NCI-H1092 (cell line): ENCODE results near the gene MFN1.

Source experiments
- DNase-seq: peaks from one replicate; lab custom pipeline; 2025; lab: John Stamatoyannopoulos, UW

Gene MFN1

DNA sequence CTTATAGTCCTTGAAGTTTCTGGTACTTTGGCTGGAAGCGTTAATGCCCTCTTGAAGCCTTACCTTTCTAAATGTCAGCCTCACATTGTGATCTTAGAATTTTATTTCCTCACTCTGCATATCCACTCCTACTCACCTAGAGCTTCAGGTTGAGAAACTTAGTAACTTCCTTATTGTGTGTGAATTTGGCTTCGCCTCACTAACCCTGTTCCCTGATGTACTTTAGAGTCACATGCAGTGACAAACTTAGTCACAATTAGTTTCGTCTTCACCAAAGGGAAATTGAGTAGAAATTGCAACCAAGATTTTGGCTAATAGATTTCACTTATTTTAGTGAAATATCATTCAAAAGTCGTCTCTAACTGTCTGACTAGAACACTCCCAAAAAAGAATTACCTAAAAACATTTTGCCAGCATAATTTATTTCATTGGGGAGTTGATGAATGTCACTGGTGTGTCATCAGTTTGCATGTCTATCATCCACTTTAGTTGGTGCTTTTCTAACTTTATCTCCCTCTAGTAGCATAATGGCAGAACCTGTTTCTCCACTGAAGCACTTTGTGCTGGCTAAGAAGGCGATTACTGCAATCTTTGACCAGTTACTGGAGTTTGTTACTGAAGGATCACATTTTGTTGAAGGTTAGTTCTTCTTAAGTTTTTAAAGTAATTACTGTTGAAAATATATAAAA, 960 bp downstream of the MFN1 start:
- DNase-seq = no peak

DNA sequence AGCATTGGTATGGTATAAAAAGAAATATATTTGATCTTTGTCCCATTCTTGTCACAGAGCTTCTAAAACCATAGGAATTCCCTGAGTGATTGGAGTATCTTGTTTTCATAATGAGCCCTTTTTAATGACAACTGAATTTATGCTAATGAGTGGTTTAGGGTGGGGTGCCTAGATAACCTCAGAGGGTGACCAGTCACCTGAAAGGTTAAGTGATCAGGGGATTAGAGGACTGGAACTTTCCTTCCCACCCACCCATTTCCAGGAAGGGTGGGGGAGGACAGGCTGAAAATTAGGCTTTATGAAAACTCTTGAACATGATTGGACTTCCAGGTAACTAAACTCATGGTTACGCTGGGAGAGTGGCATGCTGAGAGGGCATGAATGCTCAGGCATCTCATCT, 8.5 kb downstream of the MFN1 start:
- no peak for DNase-seq

DNA sequence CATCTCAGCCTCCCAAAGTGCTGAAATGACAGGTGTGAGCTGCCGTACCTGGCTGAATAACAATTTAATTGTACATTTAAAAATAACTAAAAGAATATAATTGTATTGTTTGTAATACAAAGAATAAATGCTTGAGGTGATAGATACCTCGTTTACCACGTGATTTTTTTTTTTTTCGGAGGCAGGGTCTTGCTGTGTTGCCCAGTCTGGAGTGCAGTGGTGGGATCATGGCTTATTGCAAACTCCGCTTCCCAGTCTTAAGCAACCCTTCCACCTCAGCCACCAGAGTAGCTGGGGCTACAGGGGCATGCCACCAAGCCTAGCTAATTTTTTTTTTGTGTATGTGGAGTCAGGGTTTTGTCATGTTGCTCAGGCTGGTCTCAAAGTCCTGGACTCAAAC, 15.8 kb downstream of the MFN1 start:
- DNase-seq = no peak

DNA sequence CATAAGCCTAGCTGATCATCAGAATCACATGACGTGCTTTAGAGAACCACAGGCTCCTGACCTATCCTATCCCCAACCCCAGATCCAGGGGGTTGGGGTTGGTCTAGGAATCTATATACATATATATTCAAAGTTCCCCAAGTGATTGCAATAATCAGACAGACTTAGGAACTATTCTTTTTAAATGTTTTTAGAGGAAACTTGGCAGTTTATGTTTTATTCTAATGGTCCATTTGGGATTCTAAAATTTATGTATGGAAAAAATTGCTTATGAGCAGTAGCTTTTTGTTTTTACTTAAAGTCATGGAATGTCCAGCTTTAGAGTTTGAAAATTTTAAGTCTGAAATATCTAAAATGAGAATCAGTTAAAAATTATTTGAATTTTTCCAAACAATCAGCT, 22.1 kb downstream of the MFN1 start:
- no peak for DNase-seq

DNA sequence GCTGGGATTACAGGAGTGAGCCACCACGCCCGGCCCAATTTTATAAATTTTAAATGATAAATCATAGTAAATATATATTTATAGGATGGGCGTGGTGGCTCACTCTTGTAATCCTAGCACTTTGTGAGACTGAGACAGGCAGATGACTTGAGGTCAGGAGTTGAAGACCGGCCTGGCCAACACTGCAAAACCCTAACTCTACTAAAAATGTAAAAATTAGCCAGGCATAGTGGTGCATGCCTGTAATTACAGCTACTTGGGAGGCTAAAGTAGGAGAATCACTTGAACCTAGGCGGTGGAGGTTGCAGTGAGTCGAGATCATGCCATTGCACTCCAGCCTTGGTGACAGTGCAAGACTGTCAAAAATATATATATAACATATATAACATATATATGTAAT, 26.4 kb downstream of the MFN1 start:
- DNase-seq = no peak

DNA sequence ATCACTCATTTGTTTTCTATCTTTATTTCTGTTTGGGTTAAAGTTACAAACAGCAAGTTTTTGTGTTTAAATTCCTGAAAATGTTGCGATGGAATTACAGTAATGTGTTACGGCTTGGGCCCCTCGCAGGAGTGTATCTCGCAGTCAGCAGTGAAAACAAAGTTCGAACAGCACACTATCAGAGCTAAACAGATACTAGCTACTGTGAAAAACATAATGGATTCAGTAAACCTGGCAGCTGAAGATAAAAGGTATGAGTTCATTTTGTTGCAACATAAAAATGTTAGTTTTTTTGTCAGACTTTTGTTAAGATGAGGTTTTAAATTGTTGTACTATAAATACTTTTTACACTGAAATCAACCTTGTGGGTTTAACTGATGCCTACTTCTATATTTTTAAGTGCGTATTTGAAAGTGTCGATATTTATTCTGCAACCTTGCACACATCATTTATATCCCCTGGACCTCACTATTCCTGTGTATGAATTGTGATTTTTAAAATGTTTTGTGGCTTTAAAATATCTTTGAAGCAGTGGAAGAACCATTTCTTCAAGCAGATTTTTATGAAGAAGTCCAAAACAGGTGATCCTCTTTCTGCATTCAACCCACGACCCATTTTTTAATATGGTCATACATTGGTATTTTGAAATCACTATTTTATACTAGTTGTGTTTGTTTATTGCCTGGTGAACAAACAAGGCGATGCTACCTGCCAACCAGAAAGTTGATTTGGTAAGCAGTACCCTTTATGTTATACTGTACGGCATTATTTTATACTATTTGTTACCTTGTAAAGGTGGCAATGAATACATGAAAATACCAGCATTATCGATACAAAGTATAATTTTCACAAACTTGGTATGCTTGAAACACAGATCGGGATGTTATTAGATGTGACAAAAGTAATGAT, 27.8 kb downstream of the MFN1 start:
- no peak for DNase-seq

DNA sequence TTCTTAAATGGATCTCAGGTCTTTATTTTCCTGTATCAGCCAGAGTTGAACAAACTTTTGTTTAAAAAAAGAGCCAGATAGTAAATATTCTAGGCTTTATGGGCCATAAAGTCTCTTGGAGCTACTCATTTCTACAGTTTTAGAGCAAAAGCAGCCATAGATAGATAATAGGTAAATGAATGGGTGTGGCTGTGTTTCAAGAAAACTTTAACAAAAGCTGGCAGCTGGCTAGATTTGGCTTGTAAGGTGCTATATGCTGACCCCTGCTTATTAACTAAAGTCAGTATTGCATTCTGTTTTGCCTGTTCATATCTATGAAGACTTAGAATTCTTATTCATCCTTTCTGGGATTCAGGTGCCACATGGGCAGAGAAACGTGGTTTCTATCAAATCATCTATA, 29.0 kb downstream of the MFN1 start:
- DNase-seq = no peak

GRCh38 chr3:179391906-179392305, 44.4 kb downstream of the MFN1 start:
- DNase-seq = no peak

DNA sequence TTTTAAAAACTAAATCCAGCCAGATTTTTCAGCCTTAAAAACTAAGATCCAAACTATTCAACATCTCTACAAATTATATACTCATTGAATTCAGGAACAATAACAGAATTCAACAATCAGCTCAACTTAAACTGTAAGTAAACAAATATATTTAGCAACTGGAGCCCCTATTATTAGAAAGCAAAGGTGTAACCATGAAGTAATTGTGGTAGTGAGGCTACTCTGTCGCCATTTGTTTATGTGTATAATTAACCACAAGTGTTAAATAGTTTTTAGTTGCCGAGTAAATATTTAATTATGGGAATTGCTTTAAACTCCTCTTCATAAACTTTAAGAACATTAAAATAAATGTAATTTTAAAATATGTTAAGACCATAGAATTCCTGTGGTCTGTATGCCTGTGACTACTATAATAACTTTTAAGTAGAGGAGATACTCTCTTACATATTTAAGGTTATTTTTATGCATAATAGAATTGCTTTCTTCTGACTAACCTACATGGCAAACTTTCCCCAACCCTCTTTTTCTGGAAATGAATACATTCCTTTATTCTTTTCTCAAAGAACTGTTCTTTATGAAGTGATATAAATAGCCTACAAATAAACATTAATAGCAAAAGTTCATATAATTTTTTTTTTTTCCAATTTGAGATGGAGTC, 51.2 kb downstream of the MFN1 start:
- DNase-seq = no peak

DNA sequence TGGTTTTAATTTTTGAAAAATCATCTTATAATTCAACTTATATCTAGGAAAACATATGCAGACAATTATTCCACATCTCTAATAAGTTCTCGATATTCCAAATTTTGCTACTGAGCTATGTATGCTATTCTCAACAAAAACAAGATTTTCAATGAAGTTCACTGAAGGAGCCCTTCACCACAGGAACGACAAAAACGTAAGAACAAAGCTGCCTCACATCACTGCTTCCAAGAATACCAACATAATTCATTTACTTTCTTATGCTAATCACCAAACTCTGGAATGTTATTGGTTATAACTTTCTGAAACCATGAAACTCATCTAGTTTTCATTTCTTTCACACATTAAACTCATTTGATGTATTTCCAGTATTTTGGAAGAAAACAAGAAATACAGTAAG, 54.1 kb downstream of the MFN1 start:
- no peak for DNase-seq

DNA sequence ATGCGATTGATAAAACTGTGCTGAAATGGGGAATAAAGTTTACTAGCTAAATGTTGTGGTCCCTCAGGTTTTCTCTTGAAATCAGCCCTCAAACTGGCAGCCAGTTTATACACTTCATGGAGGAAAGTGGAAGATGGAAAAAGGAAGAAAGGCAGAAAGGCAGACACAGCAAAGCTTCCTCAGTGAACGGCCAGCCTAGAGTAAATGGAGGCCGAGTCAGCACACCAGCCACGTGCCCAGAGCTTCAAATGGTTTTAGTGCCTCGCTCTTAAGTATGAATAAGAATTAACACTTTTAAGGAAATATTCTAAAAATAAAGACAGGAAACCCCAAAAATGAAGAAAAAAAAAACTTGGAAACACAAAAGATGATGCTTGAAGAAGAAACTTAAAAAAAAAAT, 55.5 kb downstream of the MFN1 start:
- no peak for DNase-seq

GRCh38 chr3:179404307-179404706, 56.8 kb downstream of the MFN1 start:
- no peak for DNase-seq

GRCh38 chr3:179410331-179410730, 62.8 kb downstream of the MFN1 start:
- DNase-seq = no peak

DNA sequence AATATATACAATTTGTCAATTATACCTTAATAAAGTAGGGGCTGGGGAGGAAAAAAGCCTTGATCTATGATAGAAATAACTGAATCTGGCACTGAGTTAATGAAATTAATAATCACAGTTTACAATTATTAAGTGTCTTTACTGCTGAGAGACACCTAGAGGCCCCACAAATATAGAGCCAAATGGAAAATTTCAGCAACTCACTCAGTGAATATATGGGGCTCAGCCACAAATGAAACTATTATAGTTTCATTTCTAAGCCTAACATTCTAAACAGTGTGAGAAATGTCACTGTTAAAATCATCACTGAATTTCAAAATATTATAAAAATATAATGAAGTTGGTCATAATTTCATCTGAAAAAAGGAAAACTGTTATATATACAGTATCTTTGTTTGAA, 63.5 kb downstream of the MFN1 start:
- DNase-seq = no peak

DNA sequence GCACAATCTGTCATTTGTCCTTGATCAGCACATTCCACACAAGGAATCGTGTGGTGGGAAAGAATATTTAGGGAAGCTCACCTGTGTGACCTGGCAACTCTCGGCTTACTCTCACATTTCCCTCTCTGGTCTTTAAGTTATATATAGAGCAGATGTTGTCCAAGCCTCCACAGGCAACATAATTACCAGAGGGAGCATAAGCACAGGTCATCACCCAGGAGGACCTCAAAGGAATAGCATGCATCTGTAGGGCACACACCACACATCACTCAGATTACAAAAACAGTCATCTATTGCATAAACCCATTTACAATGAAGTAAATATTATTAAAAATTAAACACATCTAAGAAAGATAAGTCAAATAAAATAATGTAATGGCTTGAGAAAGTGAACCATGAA, 67.3 kb downstream of the MFN1 start:
- no peak for DNase-seq

- DNase-seq = no peak
Observed at GRCh38 chr3:179415377-179415776, 67.9 kb downstream of the MFN1 start.

DNA sequence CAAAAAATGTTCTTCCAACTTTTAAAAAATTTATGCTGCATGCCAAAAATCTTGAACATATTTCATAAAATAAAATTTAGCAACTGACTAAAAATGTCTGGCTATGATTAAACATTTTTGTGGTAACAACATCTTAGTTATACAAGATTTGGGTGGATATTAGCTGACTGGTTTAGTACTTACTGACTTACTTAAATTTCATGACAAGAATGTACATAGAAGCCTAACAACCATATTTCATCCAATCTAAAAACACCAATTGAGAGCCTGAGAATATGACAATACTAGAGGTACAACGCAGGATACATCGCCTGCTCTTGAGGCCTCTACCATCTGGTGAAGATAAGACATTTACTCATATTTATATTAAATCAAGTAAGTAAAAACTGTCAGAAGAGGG, 69.2 kb downstream of the MFN1 start:
- no peak for DNase-seq

- DNase-seq = no peak
Observed at GRCh38 chr3:179418610-179419009, 71.1 kb downstream of the MFN1 start.

- no peak for DNase-seq
Observed at GRCh38 chr3:179421500-179421899, 74.0 kb downstream of the MFN1 start.

DNA sequence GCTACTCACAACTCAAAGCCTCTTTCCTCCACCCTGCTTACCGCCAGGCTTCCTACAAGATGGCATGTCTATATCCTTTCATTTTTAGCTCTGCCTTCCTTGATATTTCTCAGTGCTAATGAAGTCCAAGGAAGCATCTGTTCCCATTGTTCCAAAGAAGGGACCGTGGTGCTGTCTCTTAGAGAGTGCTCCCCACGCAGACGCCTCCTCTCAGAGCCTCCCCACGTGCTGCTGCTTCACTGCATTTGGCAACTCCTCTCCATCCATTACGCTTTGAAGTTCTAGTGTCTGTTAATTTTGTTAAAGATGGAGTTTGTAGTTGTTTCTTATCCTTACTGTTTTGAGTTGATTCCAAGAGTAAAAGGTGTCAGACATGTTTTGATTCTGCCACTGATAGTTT, 77.6 kb downstream of the MFN1 start:
- no peak for DNase-seq

DNA sequence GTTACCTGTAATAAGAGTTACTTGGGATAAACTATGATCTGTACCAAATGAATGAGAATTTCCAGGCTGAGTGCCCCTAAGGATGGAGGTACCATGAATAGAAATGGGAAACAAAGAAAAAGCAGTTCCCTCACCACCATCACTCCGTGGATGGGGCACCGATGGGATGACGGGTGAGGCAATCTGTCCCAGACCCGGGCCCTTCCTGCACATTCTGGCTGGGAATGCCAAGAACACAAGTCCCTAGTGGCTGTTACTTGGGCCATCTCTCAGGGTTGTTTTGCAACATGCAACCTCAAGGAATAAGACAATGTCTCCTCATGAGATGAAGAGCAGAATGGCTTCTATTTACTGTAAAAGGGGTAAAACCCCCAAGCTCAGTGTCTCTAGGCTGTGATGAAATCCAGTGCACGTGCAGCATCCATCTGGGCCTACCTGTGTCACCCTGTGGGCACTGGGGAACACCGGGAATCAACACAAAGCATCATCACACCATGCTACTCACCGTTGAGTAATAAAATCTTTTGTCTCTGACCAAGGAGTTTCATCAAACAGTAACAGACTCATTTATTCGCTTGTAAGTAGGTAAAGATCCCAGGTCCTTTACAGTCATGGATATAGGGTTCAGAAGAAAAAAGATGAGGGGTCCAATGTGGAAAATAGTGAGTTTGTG, 81.5 kb downstream of the MFN1 start:
- no peak for DNase-seq

DNA sequence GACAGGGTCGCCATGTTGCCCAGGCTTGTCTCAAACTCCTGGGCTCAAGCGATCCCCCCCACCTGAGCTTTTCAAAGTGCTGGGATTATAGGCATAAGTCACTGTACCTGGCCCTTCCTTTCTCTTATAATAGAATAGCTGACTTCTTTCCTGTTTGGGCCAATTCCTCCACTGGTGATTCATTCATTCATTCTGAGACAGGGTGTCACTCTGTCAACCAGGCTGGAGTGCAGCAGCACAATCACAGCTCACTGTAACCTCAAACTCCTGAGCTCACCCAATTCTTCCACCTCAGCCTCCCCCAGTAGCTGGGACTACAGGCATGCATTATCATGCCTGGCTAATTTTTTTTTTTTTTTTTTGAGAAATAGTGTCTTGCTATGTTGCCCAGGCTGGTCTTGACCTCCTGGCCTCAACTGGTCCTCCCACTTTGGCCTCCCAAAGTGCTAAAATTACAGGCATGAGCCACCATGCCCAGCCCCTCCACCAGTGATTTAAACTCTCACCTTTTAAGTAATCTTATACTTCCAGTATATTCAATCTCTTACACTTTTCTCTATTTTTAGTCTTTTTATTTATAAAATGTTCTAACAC, 82.9 kb downstream of the MFN1 start:
- no peak for DNase-seq
